Heart left ventricle (tissue), 13 donors: ENCODE results near the gene GAR1.

ENCODE experiments used
- POLR2A ChIP-seq, 2 donors: fragments of 450-650 bp; IDR thresholded peaks; one replicate each; pipeline ENCODE4 v1.6.1; 2017; ENCODE audit warnings: antibody characterized with exemption in 2 of 2, mild to moderate bottlenecking in 2 of 2, moderate library complexity in 2 of 2
- TF ChIP-seq, protein P1 (sequence below), 12 donors: fragments of 200-600 bp; sonication (generic) in 4 of 12; IDR thresholded peaks; one replicate each; pipeline versions ENCODE4 v1.5.0 to v1.8.0; 2018 to 2022; ENCODE audit warnings: antibody characterized with exemption in 12 of 12, mild to moderate bottlenecking in 5 of 12
- donor health status: ischemic (EF 13 %, LVEDD 7.1; RV severe dilation, severe dysfunction).
- donor health status: DM: no; HTN: yes; CAD: no.
- donor health status: DM: no; HTN: no; CAD: no.
- donor health status: ischemic (EF 25% LVEDD 6.9; RV normal size, moderate dysfunction).
- donor health status: ischemic (EF 25% LVEDD 5.7; RV mildly dilated, moderate dysfunction).
- donor health status: ischemic (EF 35%, LVEDD 5.7; RV mildly dilated, moderate dysfunction).
- donor health status: nonischemic (EF 11% LVEDD 7.7; RV severe dilation, severe dysfunction).
- donor health status: DM: yes; HTN: yes; CAD: no.
- donor health status: PGD.
- donor health status: ischemic (EF 29% LVEDD 5.4; RV normal size, mild dysfunction).
- donor health status: nonischemic (EF 23%, LVEDD 6.1; RV moderate dilation, normal function).

DNA sequence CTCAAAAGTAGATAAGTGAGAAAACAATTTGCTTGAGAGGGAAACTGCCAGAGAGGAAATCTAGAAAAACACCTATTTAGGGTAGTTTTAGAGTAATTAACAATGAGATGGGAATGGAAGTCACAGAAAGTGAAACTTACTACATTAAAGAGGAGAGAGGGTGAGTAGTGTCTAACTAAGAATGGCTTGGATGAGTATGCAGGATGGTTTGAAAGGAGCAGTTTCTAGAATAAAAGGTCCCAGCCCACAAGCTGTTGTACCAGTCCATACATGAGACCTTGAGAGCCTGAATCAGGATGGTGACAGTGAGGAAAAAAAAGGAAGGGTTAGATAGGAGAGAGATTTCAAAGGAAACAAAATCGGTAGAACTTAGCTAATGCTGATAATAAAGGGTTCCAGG is 1.3 kb downstream of the GAR1 start:
- TF ChIP-seq, protein P1, sequence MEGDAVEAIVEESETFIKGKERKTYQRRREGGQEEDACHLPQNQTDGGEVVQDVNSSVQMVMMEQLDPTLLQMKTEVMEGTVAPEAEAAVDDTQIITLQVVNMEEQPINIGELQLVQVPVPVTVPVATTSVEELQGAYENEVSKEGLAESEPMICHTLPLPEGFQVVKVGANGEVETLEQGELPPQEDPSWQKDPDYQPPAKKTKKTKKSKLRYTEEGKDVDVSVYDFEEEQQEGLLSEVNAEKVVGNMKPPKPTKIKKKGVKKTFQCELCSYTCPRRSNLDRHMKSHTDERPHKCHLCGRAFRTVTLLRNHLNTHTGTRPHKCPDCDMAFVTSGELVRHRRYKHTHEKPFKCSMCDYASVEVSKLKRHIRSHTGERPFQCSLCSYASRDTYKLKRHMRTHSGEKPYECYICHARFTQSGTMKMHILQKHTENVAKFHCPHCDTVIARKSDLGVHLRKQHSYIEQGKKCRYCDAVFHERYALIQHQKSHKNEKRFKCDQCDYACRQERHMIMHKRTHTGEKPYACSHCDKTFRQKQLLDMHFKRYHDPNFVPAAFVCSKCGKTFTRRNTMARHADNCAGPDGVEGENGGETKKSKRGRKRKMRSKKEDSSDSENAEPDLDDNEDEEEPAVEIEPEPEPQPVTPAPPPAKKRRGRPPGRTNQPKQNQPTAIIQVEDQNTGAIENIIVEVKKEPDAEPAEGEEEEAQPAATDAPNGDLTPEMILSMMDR (IDR thresholded peaks at IDR 0.05) = no peak
- TF ChIP-seq POLR2A (IDR thresholded peaks at IDR 0.05) = no peak
